Endothelial cell of umbilical vein (primary cell): ENCODE data around the gene EXOC6B. TPM values are rescaled to one million over a fixed set of nuclear protein-coding genes. Genes with fewer than 3 reads are reported as not detected.

Experiments
- BruUV-seq: library from RNA; stranded (reverse); fragments of 400-500 nt; replicated peaks from 2 replicates; lab custom pipeline; 2021; lab: Mats Ljungman, UMichigan
- CTCF ChIA-PET: fragments of 300-600, 350-600 bp; sonication (Branson Sonifier 250); formaldehyde crosslinking; loops from one replicate; lab custom pipeline; 2021; ENCODE audit warnings: antibody characterized with exemption, inconsistent platforms; lab: Charles Lee
- POLR2A ChIA-PET: fragments of 300-600, 350-600 bp; sonication (Branson Sonifier 250); formaldehyde crosslinking; loops from one replicate; lab custom pipeline; 2021; ENCODE audit warnings: antibody characterized with exemption, inconsistent platforms; lab: Charles Lee
- DNase-seq: peaks from one replicate; pipeline ENCODE4 v3.0.0-alpha.2; 2011; ENCODE audit warnings: low read depth, low spot score
- FAIRE-seq: peaks from 2 replicates; lab custom pipeline; 2011; peaks lifted over from hg19 to GRCh38; lab: Jason Lieb, UNC
- H2AFZ ChIP-seq: 2 replicates; pipeline ENCODE4 v1.6.0; 2012; ENCODE audit warnings: low read depth, low read length, control low read depth, inconsistent platforms
- H3K27ac ChIP-seq: 2 replicates; pipeline ENCODE4 v1.5.1; 2011; ENCODE audit warnings: low read depth, mild to moderate bottlenecking, control low read depth, low read length, moderate library complexity; ENCODE audit not compliant: insufficient read depth
- H3K27me3 ChIP-seq, 2 experiments: 2 replicates each; pipeline versions ENCODE4 v1.6.0 to v1.6.1; 2011; ENCODE audit warnings: low read length in 2 of 2, mixed read lengths in 1 of 2; ENCODE audit not compliant: control insufficient read depth in 2 of 2, insufficient read depth in 2 of 2
- H3K36me3 ChIP-seq, 2 experiments: 2 replicates in 1 of 2; 3 replicates in 1 of 2; pipeline ENCODE4 v1.5.1; 2011; ENCODE audit warnings: low read length in 2 of 2, mild to moderate bottlenecking in 1 of 2, moderate library complexity in 1 of 2; ENCODE audit not compliant: control insufficient read depth in 2 of 2, insufficient read depth in 2 of 2; ENCODE audit errors: extremely low read depth in 1 of 2
- H3K4me1 ChIP-seq: 3 replicates; pipeline ENCODE4 v1.5.1; 2011; ENCODE audit warnings: mild to moderate bottlenecking, low read length; ENCODE audit not compliant: control insufficient read depth, insufficient read depth; ENCODE audit errors: extremely low read depth
- H3K4me2 ChIP-seq: 2 replicates; pipeline ENCODE4 v1.6.1; 2011; ENCODE audit warnings: low read length, control low read depth, mixed read lengths; ENCODE audit not compliant: insufficient read depth
- H3K4me3 ChIP-seq, 3 experiments: fragments of 200-600 bp in 1 of 3; sonication (generic), shearing (Covaris generic) in 1 of 3; replicated peaks in 1 of 3; 2 replicates each; pipeline ENCODE4 v1.5.1; 2011 to 2016; ENCODE audit warnings: control low read depth in 3 of 3, low read length in 3 of 3, mild to moderate bottlenecking in 2 of 3, inconsistent platforms in 1 of 3, low read depth in 1 of 3, moderate library complexity in 1 of 3; ENCODE audit not compliant: insufficient read depth in 1 of 3
- H3K79me2 ChIP-seq: 2 replicates; pipeline ENCODE4 v1.6.0; 2012; ENCODE audit warnings: low read length, inconsistent platforms; ENCODE audit not compliant: control insufficient read depth, insufficient read depth
- H3K9ac ChIP-seq: replicated peaks from 2 replicates; pipeline ENCODE3; 2011; ENCODE audit warnings: low read length, control low read depth; ENCODE audit not compliant: insufficient read depth; ENCODE audit errors: extremely low read depth
- H3K9me1 ChIP-seq: replicated peaks from 3 replicates; pipeline ENCODE4 v1.6.0; 2011; ENCODE audit warnings: mild to moderate bottlenecking, low read length; ENCODE audit not compliant: control insufficient read depth, insufficient read depth; ENCODE audit errors: extremely low read depth
- H3K9me3 ChIP-seq: replicated peaks from 2 replicates; pipeline ENCODE4 v1.5.1; 2012; ENCODE audit warnings: low read length, inconsistent platforms; ENCODE audit not compliant: control insufficient read depth, insufficient read depth
- H4K20me1 ChIP-seq: replicated peaks from 2 replicates; pipeline ENCODE3; 2011; ENCODE audit warnings: mild to moderate bottlenecking, low read length; ENCODE audit not compliant: control insufficient read depth, insufficient read depth; ENCODE audit errors: extremely low read depth
- EZH2 ChIP-seq: IDR thresholded peaks from 2 replicates; pipeline ENCODE4 v1.6.1; 2012; ENCODE audit warnings: borderline replicate concordance, low read depth, mild to moderate bottlenecking, moderate library complexity, low read length, inconsistent platforms; ENCODE audit not compliant: severe bottlenecking
- FOS ChIP-seq: IDR thresholded peaks from 2 replicates; pipeline ENCODE4 v1.6.1; 2011; ENCODE audit warnings: mild to moderate bottlenecking, low read length, moderate library complexity, borderline replicate concordance; ENCODE audit not compliant: insufficient read depth
- GATA2 ChIP-seq: IDR thresholded peaks from 2 replicates; pipeline ENCODE4 v1.7.0; 2011; ENCODE audit warnings: low read depth, mild to moderate bottlenecking, moderate library complexity, mixed read lengths, low read length; ENCODE audit not compliant: insufficient read length, insufficient read depth
- JUN ChIP-seq: IDR thresholded peaks from 2 replicates; pipeline ENCODE4 v1.6.1; 2011; ENCODE audit warnings: borderline replicate concordance, low read depth; ENCODE audit not compliant: insufficient read length, insufficient read depth
- MYC ChIP-seq: IDR thresholded peaks from one replicate; pipeline ENCODE4 v1.6.1; 2011; ENCODE audit warnings: mild to moderate bottlenecking, low read depth, low read length
- POLR2A ChIP-seq: IDR thresholded peaks from 2 replicates; pipeline ENCODE4 v1.6.1; 2012; ENCODE audit warnings: low read depth, mild to moderate bottlenecking, control low read depth, low read length
- POLR2AphosphoS5 ChIP-seq: IDR thresholded peaks from 2 replicates; pipeline ENCODE4 v1.6.1; 2012; ENCODE audit warnings: low read depth, mild to moderate bottlenecking, control low read depth, low read length, moderate library complexity; ENCODE audit not compliant: insufficient read depth
- dilution Hi-C: fragments of 300-500 bp; cut with MboI; formaldehyde crosslinking; loops from one replicate; pipeline ENCODE4 v1.15.0; 2019; ENCODE audit warnings: low sequenced_read_pairs; ENCODE audit not compliant: extremely low pct_ligation_motif_present
- intact Hi-C: fragments of 100-400 bp; cut with micrococcal nuclease; formaldehyde crosslinking; loops from one replicate; pipeline ENCODE4 v1.10.0; 2022
- polyA plus RNA-seq, 4 experiments: library from polyadenylated mRNA; depleted of rRNA in 3 of 4; stranded (reverse) in 3 of 4; unstranded in 1 of 4; fragments of >200 nt; gene quantifications; 2 replicates each; pipeline versions ENCODE4 v1.2.1 to v1.2.3, GENCODE V29; 2011 to 2012; ENCODE audit warnings: missing spikeins in 1 of 4
- total RNA-seq: library from RNA; stranded (reverse); gene quantifications from 2 replicates; pipeline ENCODE4 v1.2.3, GENCODE V29; 2021
- TF ChIP-seq, protein P1 (sequence below): IDR thresholded peaks from 2 replicates; pipeline ENCODE4 v1.6.1; 2011; ENCODE audit not compliant: insufficient read depth, insufficient read length
- TF ChIP-seq, protein P2 (sequence below), 2 donors: IDR thresholded peaks; 1 replicate in 1 of 2; 2 replicates in 1 of 2; pipeline ENCODE4 v1.5.1; 2011; ENCODE audit warnings: low read length in 2 of 2, mild to moderate bottlenecking in 2 of 2, moderate library complexity in 2 of 2, control low read depth in 1 of 2, inconsistent platforms in 1 of 2, low read depth in 1 of 2; ENCODE audit not compliant: insufficient read depth in 1 of 2; ENCODE audit errors: extremely low read depth in 1 of 2

EXOC6B gene
- total and polyA plus RNA-seq, 2 donors (not counting 3 experiments of a cell fraction or from before 2014, with no cell fraction given), result 10.8 to 34.8 TPM

- Histone ChIP-seq H3K4me1 (no peaks in the 10 kb centered on the region), H3K9ac (no peak overlapping the region), H3K27ac (no peak overlapping the region), H3K36me3 (no peaks in the 10 kb centered on the region), H3K27me3 (no peaks in the 10 kb centered on the region), H2AFZ (no peak overlapping the region), H3K79me2 (no peaks in the 10 kb centered on the region), H3K4me3 (no peak overlapping the region), H3K9me1 (no peaks in the 10 kb centered on the region), H3K4me2 (no peak overlapping the region), H4K20me1 (no peaks in the 10 kb centered on the region), H3K9me3 (no peaks in the 10 kb centered on the region)
- intact Hi-C loops, result no loop called here
- ChIA-PET POLR2A (no interaction called here), CTCF (interaction anchor here (1.3 kb wide), 1 partner anchor 36 kb away, joined by 3 read pairs; no protein-coding TSS in a partner anchor)
- no peak for FAIRE-seq
- dilution Hi-C loops, result no loop called here
- no peak for DNase-seq
- no TSS peak for BruUV-seq
- no peak for TF ChIP-seq FOS
- TF ChIP-seq, protein P1, sequence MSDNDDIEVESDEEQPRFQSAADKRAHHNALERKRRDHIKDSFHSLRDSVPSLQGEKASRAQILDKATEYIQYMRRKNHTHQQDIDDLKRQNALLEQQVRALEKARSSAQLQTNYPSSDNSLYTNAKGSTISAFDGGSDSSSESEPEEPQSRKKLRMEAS, result no peak
- TF ChIP-seq EZH2, result no peak
- TF ChIP-seq POLR2AphosphoS5, result no peak
- TF ChIP-seq, protein P2, sequence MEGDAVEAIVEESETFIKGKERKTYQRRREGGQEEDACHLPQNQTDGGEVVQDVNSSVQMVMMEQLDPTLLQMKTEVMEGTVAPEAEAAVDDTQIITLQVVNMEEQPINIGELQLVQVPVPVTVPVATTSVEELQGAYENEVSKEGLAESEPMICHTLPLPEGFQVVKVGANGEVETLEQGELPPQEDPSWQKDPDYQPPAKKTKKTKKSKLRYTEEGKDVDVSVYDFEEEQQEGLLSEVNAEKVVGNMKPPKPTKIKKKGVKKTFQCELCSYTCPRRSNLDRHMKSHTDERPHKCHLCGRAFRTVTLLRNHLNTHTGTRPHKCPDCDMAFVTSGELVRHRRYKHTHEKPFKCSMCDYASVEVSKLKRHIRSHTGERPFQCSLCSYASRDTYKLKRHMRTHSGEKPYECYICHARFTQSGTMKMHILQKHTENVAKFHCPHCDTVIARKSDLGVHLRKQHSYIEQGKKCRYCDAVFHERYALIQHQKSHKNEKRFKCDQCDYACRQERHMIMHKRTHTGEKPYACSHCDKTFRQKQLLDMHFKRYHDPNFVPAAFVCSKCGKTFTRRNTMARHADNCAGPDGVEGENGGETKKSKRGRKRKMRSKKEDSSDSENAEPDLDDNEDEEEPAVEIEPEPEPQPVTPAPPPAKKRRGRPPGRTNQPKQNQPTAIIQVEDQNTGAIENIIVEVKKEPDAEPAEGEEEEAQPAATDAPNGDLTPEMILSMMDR (IDR thresholded peaks at IDR 0.05; ENCODE audit: extremely low read depth in 1 of 2, insufficient read depth in 1 of 2, low read depth in 1 of 2, low read length in 2 of 2), result no peak
- TF ChIP-seq POLR2A, result no peak
- TF ChIP-seq JUN, result no peak
- no peak for TF ChIP-seq GATA2
- TF ChIP-seq MYC, result no peak
Observed at GRCh38 chr2:72414137-72414760, 411.6 kb downstream of the EXOC6B start.
